ENCODE results near the gene ADM2. TPM values are rescaled to one million over a fixed set of nuclear protein-coding genes. Genes with fewer than 3 reads are reported as not detected.

ADM2 gene
- total and polyA plus RNA-seq, 2 of the 13 experiments (the other 11 are each of a cell fraction or from before 2014, with no cell fraction given), result 1.2 to 3.0 TPM

DNA sequence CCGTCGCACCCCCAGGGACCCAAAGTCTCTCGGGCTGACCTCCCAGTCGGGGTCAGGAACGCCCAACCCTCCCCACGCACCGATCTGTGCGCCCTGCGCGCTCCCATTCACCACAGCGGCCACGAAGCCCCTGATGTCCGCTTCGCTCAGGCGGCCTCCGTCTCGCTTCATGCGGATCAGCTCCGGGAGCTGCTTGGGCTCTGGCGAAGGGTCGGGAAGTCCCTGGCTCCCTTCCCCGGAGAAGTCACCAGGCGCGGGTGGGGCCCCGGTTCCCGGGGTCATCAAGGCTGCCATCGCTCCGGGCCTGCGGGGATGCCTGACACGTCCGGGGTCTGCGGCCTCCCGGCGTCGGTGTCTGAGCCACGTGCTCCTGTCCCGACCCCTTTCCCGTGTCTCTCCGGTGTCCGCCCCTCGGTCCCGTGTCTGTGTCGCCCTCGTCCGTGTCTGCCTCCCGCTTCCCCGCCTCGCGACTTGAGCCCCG, 48.1 kb downstream of the ADM2 start (continued):
- TF ChIP-seq, protein P1, sequence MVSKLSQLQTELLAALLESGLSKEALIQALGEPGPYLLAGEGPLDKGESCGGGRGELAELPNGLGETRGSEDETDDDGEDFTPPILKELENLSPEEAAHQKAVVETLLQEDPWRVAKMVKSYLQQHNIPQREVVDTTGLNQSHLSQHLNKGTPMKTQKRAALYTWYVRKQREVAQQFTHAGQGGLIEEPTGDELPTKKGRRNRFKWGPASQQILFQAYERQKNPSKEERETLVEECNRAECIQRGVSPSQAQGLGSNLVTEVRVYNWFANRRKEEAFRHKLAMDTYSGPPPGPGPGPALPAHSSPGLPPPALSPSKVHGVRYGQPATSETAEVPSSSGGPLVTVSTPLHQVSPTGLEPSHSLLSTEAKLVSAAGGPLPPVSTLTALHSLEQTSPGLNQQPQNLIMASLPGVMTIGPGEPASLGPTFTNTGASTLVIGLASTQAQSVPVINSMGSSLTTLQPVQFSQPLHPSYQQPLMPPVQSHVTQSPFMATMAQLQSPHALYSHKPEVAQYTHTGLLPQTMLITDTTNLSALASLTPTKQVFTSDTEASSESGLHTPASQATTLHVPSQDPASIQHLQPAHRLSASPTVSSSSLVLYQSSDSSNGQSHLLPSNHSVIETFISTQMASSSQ (IDR thresholded peaks at IDR 0.05; ENCODE audit: low read depth), result no peak
- TF ChIP-seq, protein P1 (CRISPR knock-in tag; IDR thresholded peaks at IDR 0.05; ENCODE audit: borderline replicate concordance), result no peak
- TF ChIP-seq, protein P2, sequence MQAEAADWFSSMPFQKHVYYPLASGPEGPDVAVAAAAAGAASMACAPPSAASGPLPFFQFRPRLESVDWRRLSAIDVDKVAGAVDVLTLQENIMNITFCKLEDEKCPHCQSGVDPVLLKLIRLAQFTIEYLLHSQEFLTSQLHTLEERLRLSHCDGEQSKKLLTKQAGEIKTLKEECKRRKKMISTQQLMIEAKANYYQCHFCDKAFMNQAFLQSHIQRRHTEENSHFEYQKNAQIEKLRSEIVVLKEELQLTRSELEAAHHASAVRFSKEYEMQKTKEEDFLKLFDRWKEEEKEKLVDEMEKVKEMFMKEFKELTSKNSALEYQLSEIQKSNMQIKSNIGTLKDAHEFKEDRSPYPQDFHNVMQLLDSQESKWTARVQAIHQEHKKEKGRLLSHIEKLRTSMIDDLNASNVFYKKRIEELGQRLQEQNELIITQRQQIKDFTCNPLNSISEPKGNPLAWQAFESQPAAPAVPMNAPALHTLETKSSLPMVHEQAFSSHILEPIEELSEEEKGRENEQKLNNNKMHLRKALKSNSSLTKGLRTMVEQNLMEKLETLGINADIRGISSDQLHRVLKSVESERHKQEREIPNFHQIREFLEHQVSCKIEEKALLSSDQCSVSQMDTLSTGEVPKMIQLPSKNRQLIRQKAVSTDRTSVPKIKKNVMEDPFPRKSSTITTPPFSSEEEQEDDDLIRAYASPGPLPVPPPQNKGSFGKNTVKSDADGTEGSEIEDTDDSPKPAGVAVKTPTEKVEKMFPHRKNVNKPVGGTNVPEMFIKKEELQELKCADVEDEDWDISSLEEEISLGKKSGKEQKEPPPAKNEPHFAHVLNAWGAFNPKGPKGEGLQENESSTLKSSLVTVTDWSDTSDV (CRISPR knock-in tag; IDR thresholded peaks at IDR 0.05), result 0 out of 2 replicates have a peak, but pooled peaks have one; percentile 12
- no peak; the same call in 1 of the 2 replicates for TF ChIP-seq EED (CRISPR knock-in tag; IDR thresholded peaks at IDR 0.05)
- 0 out of 2 replicates have a peak, but pooled peaks have one; percentile 12 for TF ChIP-seq ARNT2 (CRISPR knock-in tag; IDR thresholded peaks at IDR 0.05; ENCODE audit: low read depth)
- 0 out of 2 replicates have a peak, but pooled peaks have one; percentile 9 for TF ChIP-seq HNRNPL (IDR thresholded peaks at IDR 0.05; ENCODE audit: low read depth, low read length)
- TF ChIP-seq ZBTB38 (CRISPR knock-in tag; IDR thresholded peaks at IDR 0.05), result peak; percentile 71
- TF ChIP-seq ATF7-NPFF (CRISPR knock-in tag; IDR thresholded peaks at IDR 0.05; ENCODE audit: low read depth), result 0 out of 2 replicates have a peak, but pooled peaks have one; percentile 8
- TF ChIP-seq ZNF292 (CRISPR knock-in tag; IDR thresholded peaks at IDR 0.05; ENCODE audit: borderline replicate concordance, low read depth), result 0 out of 2 replicates have a peak, but pooled peaks have one; percentile 18
- TF ChIP-seq ZNF326 (CRISPR knock-in tag; IDR thresholded peaks at IDR 0.05; ENCODE audit: borderline replicate concordance), result 0 out of 2 replicates have a peak, but pooled peaks have one; percentile 56
- TF ChIP-seq ZNF850 (CRISPR knock-in tag; conservative IDR thresholded peaks at IDR 0.05), result 0 out of 2 replicates have a peak, but pooled peaks have one; percentile 42
- TF ChIP-seq ZNF329 (CRISPR knock-in tag; IDR thresholded peaks at IDR 0.05; ENCODE audit: low read depth), result 0 out of 2 replicates have a peak, but pooled peaks have one; percentile 0
- peak; percentile 7; the same call in 1 of the 2 replicates for TF ChIP-seq HOXA3 (CRISPR knock-in tag; IDR thresholded peaks at IDR 0.05)
- TF ChIP-seq MXI1 (IDR thresholded peaks at IDR 0.05; ENCODE audit: borderline replicate concordance, low read depth, low read length), result peak; percentile 33; the same call in 1 of the 3 replicates
- TF ChIP-seq ZNF33A (CRISPR knock-in tag; IDR thresholded peaks at IDR 0.05; ENCODE audit: borderline replicate concordance), result peak; percentile 60; the same call in 1 of the 2 replicates
- no peak for TF ChIP-seq NFYC (CRISPR knock-in tag; IDR thresholded peaks at IDR 0.05)
- no peak for TF ChIP-seq ZNF331 (CRISPR knock-in tag; IDR thresholded peaks at IDR 0.05)
- TF ChIP-seq TMF1 (CRISPR knock-in tag; IDR thresholded peaks at IDR 0.05; ENCODE audit: low read depth), result 0 out of 2 replicates have a peak, but pooled peaks have one; percentile 5
- TF ChIP-seq, protein P3, sequence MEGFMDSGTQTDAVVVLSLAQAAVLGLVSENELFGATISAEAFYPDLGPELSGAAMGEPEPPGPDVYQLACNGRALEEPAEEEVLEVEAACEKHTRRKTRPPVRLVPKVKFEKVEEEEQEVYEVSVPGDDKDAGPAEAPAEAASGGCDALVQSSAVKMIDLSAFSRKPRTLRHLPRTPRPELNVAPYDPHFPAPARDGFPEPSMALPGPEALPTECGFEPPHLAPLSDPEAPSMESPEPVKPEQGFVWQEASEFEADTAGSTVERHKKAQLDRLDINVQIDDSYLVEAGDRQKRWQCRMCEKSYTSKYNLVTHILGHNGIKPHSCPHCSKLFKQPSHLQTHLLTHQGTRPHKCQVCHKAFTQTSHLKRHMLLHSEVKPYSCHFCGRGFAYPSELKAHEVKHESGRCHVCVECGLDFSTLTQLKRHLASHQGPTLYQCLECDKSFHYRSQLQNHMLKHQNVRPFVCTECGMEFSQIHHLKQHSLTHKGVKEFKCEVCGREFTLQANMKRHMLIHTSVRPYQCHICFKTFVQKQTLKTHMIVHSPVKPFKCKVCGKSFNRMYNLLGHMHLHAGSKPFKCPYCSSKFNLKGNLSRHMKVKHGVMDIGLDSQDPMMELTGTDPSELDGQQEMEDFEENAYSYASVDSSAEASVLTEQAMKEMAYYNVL (CRISPR knock-in tag; IDR thresholded peaks at IDR 0.05; ENCODE audit: borderline replicate concordance), result peak; percentile 2
- TF ChIP-seq AGO2 (optimal IDR thresholded peaks at IDR 0.05; ENCODE audit: low read depth, low read length), result peak; percentile 95
- TF ChIP-seq AKAP8 (CRISPR knock-in tag; IDR thresholded peaks at IDR 0.05), result peak; percentile 3; the same call in 1 of the 2 replicates
- no peak for TF ChIP-seq SMAD3 (CRISPR knock-in tag; IDR thresholded peaks at IDR 0.05)

All from HepG2 (cell line).